Left lung (tissue), 10 donors: ENCODE data around the gene PRRC2A. TPM values are rescaled to one million over a fixed set of nuclear protein-coding genes. Genes with fewer than 3 reads are reported as not detected.

ENCODE experiments used
- ATAC-seq: fragments of 200-7000 bp; cut with Tn5 transposase; one replicate; pipeline ENCODE4 v1.9.1; 2020; ENCODE audit warnings: moderate library complexity
- DNase-seq, 4 donors: peaks; one replicate each; pipeline ENCODE4 v3.0.0-alpha.2; 2013 to 2020
- H3K27ac ChIP-seq, 2 donors: fragments of 200-600 bp; sonication (generic) in 1 of 2; one replicate each; pipeline versions ENCODE4 v1.5.0 to v1.8.0; 2020 to 2021
- H3K27me3 ChIP-seq, 2 donors: fragments of 200-600 bp; sonication (generic) in 1 of 2; one replicate each; pipeline versions ENCODE4 v1.5.0 to v1.8.0; 2020 to 2021
- H3K36me3 ChIP-seq, 2 donors: fragments of 200-600 bp; sonication (generic) in 1 of 2; one replicate each; pipeline versions ENCODE4 v1.5.0 to v1.8.0; 2020 to 2021
- H3K4me1 ChIP-seq, 2 donors: fragments of 200-600 bp; one replicate each; pipeline ENCODE4 v1.8.0; 2021
- H3K4me3 ChIP-seq, 2 donors: fragments of 200-600 bp; sonication (generic) in 1 of 2; one replicate each; pipeline versions ENCODE4 v1.5.0 to v1.8.0; 2020 to 2021; ENCODE audit warnings: mild to moderate bottlenecking in 1 of 2
- H3K9me3 ChIP-seq, 2 donors: fragments of 200-600 bp; sonication (generic) in 1 of 2; one replicate each; pipeline versions ENCODE4 v1.5.0 to v1.8.0; 2020 to 2021
- intact Hi-C, 2 donors: fragments of 100-400 bp; cut with DNase I; formaldehyde crosslinking; loops; one replicate each; pipeline versions ENCODE4 v1.11.2 to v1.14.2; 2022
- polyA plus RNA-seq, 6 donors: library from polyadenylated mRNA; unstranded; fragments of 120-200 nt; gene quantifications; one replicate each; pipeline ENCODE4 v1.2.1, GENCODE V29; 2013; ENCODE audit not compliant: insufficient read length in 6 of 6
- total RNA-seq, 2 donors: library from RNA; stranded (reverse); fragmentation: NEBNext Ultra II Directional; extraction: Animal tissue kit (Norgen Biotek cat#: 25700); gene quantifications; one replicate each; pipeline ENCODE4 v1.2.1, GENCODE V29; 2021
- TF ChIP-seq, protein P1 (sequence below), 2 donors: fragments of 200-600 bp; sonication (generic) in 1 of 2; IDR thresholded peaks; one replicate each; pipeline versions ENCODE4 v1.5.0 to v1.8.0; 2021; ENCODE audit warnings: antibody characterized with exemption in 2 of 2
- donor health status: DM: no; HTN: yes; CAD: no.
- donor health status: DM: no; HTN: no; CAD: no.

The PRRC2A gene
- total and polyA plus RNA-seq, 8 donors, result 130 to 201 (median 164) TPM

DNA sequence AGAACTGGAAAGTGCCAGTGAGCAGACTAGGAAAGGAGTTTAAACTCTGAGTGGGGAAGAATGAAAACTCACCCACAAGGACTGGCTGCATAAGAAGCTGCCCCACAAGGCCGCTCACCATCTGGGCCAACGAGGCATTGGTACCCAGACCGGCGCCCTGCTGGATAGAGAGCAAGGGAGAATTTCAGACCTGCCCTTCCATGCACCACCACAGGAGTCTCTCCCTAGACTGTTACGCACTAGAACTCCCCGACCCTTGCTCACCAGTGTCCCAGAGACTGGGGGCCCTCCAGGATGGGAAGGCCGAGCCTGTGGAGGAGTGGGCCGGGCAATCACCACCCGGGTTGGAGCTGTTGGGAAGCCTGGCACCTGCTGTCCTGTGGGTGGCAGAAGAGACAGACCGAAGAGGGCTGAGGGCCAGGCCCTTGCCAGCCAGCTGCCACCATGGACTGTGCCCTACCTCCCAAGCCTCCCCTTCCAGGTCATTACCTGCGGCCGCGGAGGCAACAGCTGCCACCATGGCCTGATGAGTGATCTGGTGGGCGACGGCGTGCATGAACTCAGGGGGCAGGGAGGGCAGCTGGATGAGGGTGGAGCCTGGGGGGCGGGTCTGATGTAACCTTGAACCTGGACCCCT lies 23.4 kb downstream of the PRRC2A start:
- Histone ChIP-seq H3K4me1 (no peaks in the 10 kb centered on the region), H3K36me3 (peaks cover 0 to 100% of the 10 kb centered on the region in 2 donors), H3K9me3 (no peaks in the 10 kb centered on the region), H3K27ac (no peak overlapping the region), H3K4me3 (no peak overlapping the region), H3K27me3 (no peaks in the 10 kb centered on the region)
- ATAC-seq, result no peak
- intact Hi-C loops, result no loop called here
- TF ChIP-seq, protein P1, sequence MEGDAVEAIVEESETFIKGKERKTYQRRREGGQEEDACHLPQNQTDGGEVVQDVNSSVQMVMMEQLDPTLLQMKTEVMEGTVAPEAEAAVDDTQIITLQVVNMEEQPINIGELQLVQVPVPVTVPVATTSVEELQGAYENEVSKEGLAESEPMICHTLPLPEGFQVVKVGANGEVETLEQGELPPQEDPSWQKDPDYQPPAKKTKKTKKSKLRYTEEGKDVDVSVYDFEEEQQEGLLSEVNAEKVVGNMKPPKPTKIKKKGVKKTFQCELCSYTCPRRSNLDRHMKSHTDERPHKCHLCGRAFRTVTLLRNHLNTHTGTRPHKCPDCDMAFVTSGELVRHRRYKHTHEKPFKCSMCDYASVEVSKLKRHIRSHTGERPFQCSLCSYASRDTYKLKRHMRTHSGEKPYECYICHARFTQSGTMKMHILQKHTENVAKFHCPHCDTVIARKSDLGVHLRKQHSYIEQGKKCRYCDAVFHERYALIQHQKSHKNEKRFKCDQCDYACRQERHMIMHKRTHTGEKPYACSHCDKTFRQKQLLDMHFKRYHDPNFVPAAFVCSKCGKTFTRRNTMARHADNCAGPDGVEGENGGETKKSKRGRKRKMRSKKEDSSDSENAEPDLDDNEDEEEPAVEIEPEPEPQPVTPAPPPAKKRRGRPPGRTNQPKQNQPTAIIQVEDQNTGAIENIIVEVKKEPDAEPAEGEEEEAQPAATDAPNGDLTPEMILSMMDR (IDR thresholded peaks at IDR 0.05), result no peak
- DNase-seq, result no peak

DNA sequence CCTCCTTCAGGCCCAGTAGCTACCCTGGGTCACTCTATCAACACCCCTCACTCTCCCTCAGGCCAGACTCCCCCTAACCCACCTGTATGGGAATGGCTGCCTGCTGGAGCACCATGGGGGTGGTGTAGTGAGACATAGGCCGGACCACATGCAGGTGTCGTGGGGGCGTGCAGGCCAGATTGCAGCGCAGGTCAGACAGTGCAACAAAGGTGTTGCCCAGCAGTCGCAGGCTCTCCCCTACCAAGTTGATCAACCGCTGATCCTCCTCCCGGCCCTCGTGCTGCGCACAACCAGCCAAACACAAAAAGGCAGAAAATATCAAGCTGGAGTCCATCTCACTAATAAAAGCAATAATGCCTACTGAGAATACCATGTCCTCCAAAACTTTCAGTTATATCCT lies 24.8 kb downstream of the PRRC2A start:
- Histone ChIP-seq H3K27me3 (no peaks in the 10 kb centered on the region), H3K36me3 (peaks cover 0 to 98% of the 10 kb centered on the region in 2 donors), H3K27ac (no peak overlapping the region), H3K9me3 (no peaks in the 10 kb centered on the region), H3K4me1 (peaks cover 0 to 5% of the 10 kb centered on the region in 2 donors), H3K4me3 (no peak overlapping the region)
- no peak for DNase-seq
- ATAC-seq, result no peak
- intact Hi-C loops, result no loop called here
- TF ChIP-seq, protein P1 (IDR thresholded peaks at IDR 0.05), result no peak

DNA sequence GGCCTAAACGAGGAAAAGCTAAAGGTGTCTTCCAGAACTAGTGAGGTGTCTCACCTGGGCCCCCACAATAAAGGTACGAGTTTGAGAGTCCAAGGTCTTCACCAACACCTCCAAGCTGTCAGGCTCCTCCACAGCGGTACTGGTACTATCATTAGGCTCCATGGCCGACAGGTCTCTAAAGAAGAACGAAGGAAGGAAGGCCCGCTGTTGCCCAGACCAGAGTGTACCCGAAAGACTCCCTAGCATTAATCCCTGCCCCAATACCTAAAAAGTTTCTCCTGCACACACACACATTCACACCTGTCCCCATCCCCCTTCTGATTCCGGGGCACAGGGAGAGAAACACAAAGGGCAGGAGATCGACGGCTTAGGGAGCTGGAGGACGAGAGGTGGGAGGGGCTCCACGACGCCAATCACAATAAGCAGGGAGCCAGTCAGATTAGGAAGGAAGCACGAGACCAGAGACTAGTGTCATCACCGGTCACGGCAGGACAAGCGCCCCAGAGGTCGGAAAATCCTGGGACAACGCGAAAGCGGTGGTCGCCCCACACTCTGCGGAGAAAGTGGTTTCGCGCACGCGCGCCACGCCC lies 31.2 kb downstream of the PRRC2A start:
- intact Hi-C loops, result no loop called here
- H3K4me1 ChIP-seq, result peaks cover 5 to 41% of the 10 kb centered on the region in 2 donors
- TF ChIP-seq, protein P1 (IDR thresholded peaks at IDR 0.05), result no peak
- peak overlapping the region; percentile 96 to 98 for H3K27ac ChIP-seq
- DNase-seq (peak in 2 of 4 donors; percentile 78 to 83), ATAC-seq (peak; percentile 76)
- peaks cover 0 to 52% of the 10 kb centered on the region in 2 donors for H3K36me3 ChIP-seq
- no peaks in the 10 kb centered on the region for H3K27me3 ChIP-seq
- no peaks in the 10 kb centered on the region for H3K9me3 ChIP-seq
- H3K4me3 ChIP-seq, result peak overlapping the region; percentile 73 to 86

DNA sequence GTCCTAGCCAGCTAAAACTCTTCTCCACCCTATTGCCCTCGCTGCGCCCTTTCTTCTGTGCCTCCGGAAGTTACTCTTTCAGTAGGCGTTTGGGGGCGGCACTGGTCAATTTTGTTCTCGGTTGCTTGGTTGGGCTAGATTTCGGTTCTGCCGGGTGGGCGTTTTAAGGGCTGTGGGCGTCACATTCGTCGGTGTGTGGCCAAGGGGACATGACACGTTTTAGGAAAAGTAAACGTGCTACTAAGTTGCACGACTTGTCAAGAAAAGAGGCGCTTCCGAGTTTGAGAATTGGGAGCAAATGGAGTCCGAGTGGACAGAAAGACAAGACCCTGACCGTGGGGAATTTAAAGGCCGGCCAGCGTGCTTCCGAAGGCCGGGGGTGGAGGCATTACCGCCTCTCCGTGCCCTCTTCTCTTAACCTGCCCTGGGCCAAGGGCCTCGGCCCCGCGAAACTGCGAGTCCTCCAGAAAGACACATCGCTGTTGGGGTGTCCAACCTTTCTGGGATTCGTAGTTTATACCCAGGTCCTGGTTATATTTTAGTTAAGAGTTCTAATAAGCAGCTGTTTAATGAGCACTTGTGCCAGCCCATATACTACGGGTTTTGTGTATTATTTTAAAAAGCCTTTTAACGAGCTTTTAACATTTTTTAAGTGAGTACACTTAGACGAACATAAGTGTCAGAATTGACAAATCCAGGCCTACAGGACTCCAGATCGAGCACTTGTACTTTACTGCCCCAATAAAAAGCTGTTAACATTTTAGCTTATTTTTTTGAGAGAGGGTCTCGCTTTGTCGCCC lies 32.6 kb downstream of the PRRC2A start:
- Histone ChIP-seq H3K9me3 (no peaks in the 10 kb centered on the region), H3K36me3 (peaks cover 0 to 49% of the 10 kb centered on the region in 2 donors), H3K27me3 (no peaks in the 10 kb centered on the region), H3K4me3 (peak overlapping the region; percentile 73 to 86), H3K27ac (peak overlapping the region; percentile 96 to 98), H3K4me1 (peaks cover 5 to 54% of the 10 kb centered on the region in 2 donors)
- TF ChIP-seq, protein P1 (IDR thresholded peaks at IDR 0.05), result no peak
- intact Hi-C loops, result no loop called here
- peak in 2 of 4 donors; percentile 87 to 94 for DNase-seq
- ATAC-seq, result peak; percentile 82
